OCI-LY1 (cell line): ENCODE results near the gene NCOA4.

ENCODE experiments used
- EZH2 ChIP-seq: fragments of 200-600 bp; sonication (generic), shearing (Covaris generic); IDR thresholded peaks from 2 replicates; pipeline ENCODE4 v1.8.0; 2017; ENCODE audit warnings: borderline replicate concordance, mixed run types, mild to moderate bottlenecking, antibody characterized with exemption, low read length, moderate library complexity, mixed read lengths
- TF ChIP-seq, protein P1 (sequence below): fragments of 200-600 bp; sonication (generic), shearing (Covaris generic); IDR thresholded peaks from 2 replicates; pipeline ENCODE4 v1.5.1; 2017; ENCODE audit warnings: mild to moderate bottlenecking, antibody characterized with exemption, low read length, moderate library complexity, mixed read lengths

DNA sequence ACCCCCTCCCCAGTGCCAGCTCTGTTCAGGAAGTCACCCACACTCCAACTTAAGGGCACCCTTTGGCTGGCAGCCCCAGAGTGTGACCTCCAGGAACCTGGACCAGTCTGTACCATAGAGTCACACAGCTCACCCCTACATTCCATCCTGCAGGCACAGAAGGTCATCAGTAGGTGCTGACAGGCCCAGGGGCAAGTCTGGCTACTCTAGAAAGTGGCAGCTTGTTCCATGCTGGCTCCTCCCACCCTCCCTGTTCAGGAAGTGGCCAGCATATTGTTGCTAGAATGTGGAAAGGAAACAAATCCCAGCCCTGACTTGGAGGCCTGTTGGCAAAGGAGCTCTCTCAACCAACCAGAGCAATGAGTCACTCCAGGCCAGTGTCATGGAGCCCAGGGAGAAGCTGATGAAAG, 3.2 kb upstream of the NCOA4 start:
- TF ChIP-seq, protein P1, sequence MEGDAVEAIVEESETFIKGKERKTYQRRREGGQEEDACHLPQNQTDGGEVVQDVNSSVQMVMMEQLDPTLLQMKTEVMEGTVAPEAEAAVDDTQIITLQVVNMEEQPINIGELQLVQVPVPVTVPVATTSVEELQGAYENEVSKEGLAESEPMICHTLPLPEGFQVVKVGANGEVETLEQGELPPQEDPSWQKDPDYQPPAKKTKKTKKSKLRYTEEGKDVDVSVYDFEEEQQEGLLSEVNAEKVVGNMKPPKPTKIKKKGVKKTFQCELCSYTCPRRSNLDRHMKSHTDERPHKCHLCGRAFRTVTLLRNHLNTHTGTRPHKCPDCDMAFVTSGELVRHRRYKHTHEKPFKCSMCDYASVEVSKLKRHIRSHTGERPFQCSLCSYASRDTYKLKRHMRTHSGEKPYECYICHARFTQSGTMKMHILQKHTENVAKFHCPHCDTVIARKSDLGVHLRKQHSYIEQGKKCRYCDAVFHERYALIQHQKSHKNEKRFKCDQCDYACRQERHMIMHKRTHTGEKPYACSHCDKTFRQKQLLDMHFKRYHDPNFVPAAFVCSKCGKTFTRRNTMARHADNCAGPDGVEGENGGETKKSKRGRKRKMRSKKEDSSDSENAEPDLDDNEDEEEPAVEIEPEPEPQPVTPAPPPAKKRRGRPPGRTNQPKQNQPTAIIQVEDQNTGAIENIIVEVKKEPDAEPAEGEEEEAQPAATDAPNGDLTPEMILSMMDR = no peak
- no peak for TF ChIP-seq EZH2
